Measurements from ENCODE around the gene HJV. TPM values are rescaled to one million over a fixed set of nuclear protein-coding genes. Genes with fewer than 3 reads are reported as not detected.

The HJV gene
- total RNA-seq, 1 experiment from 2014 or later, result not detected

DNA sequence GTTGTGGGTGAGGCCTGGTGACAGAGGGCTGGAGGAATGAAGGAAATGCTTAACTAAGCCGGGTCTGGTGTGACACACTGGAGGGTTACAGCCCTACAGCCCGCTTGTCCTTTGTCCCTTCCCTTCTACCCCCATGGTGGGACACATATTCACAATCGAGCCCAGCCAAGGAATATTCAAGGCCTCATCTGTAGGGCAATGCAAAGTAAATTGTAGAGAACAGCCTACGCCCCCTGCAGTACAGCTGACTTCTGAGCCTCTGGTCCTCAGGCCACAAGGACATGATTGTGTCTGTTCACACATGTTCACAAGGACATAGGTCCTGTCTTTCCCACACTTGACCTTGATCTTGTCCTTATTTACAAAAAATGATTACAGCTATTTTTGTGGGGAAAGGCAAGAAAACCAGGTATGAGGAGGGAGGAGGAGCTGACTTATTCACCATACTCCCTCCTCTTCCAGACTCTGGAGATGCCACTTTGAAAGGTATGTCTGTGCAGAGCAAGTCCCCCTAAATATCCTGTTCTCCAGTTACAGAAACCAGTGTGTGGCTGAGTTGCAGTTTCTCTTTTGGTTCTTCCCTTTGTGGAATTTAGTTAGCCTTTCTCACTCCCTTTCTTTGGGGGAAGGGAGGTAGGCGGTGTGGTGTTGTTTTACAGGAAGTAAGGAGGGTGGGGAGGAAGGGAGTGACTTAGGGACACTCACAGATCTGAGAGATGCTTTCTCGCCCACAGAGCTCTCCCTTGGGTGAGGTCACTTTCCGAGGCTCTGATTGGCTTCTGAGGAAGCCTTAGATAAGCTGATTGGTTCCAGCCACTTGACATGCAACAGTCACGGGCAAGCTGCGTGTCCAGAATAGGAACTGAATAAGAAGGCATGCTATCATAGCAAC is 42.4 kb downstream of the HJV start:
- no peak overlapping the region for H3K23ac ChIP-seq (ENCODE audit: insufficient read length, low read depth, low read length)
- H2BK20ac ChIP-seq (ENCODE audit: low read depth, low read length, poor library complexity, severe bottlenecking), result no peak overlapping the region
- peaks cover 7% of the 10 kb centered on the region for H3K4me1 ChIP-seq (ENCODE audit: insufficient read depth, low read length)
- Mint-ChIP-seq H3K36me3 (ENCODE audit: insufficient read depth in 1 of 3, low read depth in 3 of 3) (no peaks in the 10 kb centered on the region), H3K9me3 (no peaks in the 10 kb centered on the region), H3K4me1 (peaks cover 7 to 17% of the 10 kb centered on the region in 2 experiments), H3K4me3 (no peak overlapping the region), H3K27me3 (ENCODE audit: low read depth) (peaks cover 5% of the 10 kb centered on the region), H3K27ac (no peak overlapping the region)
- no peaks in the 10 kb centered on the region for H3K9me3 ChIP-seq (ENCODE audit: control insufficient read depth, low read depth, low read length)
- peak overlapping the region; percentile 42 for H3K4me2 ChIP-seq (ENCODE audit: insufficient read depth, insufficient read length, low read length)
- H4K5ac ChIP-seq (ENCODE audit: insufficient read length, low read depth, low read length), result peak overlapping the region; percentile 17
- no peak overlapping the region for H4K91ac ChIP-seq (ENCODE audit: insufficient read length, low read depth, low read length)
- peak overlapping the region; percentile 10 for H4K8ac ChIP-seq (replicated peaks; ENCODE audit: insufficient read length, low read depth, low read length)
- peak; percentile 95 for DNase-seq
- H2BK120ac ChIP-seq (ENCODE audit: low read depth, low read length, poor library complexity, severe bottlenecking), result no peak overlapping the region
- peak overlapping the region; percentile 32 for H3K18ac ChIP-seq (ENCODE audit: insufficient read length, low read depth, low read length)
- peak overlapping the region; percentile 1 for H2BK12ac ChIP-seq (ENCODE audit: insufficient read length, low read depth, low read length)
- peak overlapping the region; percentile 28 for H3K9ac ChIP-seq (ENCODE audit: extremely low read depth, insufficient read length, low read length)
- no peak overlapping the region for H2BK5ac ChIP-seq (ENCODE audit: insufficient read length, low read length)
- no peaks in the 10 kb centered on the region for H3K27me3 ChIP-seq (ENCODE audit: insufficient read depth, low read length)
- H3K14ac ChIP-seq (ENCODE audit: insufficient read depth, low read length), result peak overlapping the region; percentile 13; the same call in 1 of the 2 replicates
- no peaks in the 10 kb centered on the region for H3K23me2 ChIP-seq (ENCODE audit: insufficient read length, low read depth, low read length, poor library complexity, severe bottlenecking)
- H3K79me2 ChIP-seq (ENCODE audit: insufficient read depth, low read length), result no peaks in the 10 kb centered on the region
- H2AK5ac ChIP-seq (ENCODE audit: insufficient read length, low read length), result no peak overlapping the region
- H3K79me1 ChIP-seq (ENCODE audit: insufficient read depth, low read depth, low read length, poor library complexity, severe bottlenecking), result no peaks in the 10 kb centered on the region
- no peak overlapping the region for H3K56ac ChIP-seq (ENCODE audit: insufficient read length, low read depth, low read length)
- H3K27ac ChIP-seq (ENCODE audit: insufficient read length, low read depth, low read length), result peak overlapping the region; percentile 95
- H2BK15ac ChIP-seq (ENCODE audit: low read depth, low read length), result no peak overlapping the region
- H3K4ac ChIP-seq (ENCODE audit: low read depth, low read length), result no peak overlapping the region
- TF ChIP-seq, protein P1, sequence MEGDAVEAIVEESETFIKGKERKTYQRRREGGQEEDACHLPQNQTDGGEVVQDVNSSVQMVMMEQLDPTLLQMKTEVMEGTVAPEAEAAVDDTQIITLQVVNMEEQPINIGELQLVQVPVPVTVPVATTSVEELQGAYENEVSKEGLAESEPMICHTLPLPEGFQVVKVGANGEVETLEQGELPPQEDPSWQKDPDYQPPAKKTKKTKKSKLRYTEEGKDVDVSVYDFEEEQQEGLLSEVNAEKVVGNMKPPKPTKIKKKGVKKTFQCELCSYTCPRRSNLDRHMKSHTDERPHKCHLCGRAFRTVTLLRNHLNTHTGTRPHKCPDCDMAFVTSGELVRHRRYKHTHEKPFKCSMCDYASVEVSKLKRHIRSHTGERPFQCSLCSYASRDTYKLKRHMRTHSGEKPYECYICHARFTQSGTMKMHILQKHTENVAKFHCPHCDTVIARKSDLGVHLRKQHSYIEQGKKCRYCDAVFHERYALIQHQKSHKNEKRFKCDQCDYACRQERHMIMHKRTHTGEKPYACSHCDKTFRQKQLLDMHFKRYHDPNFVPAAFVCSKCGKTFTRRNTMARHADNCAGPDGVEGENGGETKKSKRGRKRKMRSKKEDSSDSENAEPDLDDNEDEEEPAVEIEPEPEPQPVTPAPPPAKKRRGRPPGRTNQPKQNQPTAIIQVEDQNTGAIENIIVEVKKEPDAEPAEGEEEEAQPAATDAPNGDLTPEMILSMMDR (conservative IDR thresholded peaks at IDR 0.05), result peak; percentile 60
- no peak overlapping the region for H2AFZ ChIP-seq (ENCODE audit: low read length)
- H4K20me1 ChIP-seq (ENCODE audit: control insufficient read depth, insufficient read depth, insufficient read length), result no peaks in the 10 kb centered on the region
- peak overlapping the region; percentile 23 for H3T11ph ChIP-seq (ENCODE audit: low read length)
- WGBS (ENCODE audit: extremely low coverage, insufficient read length, low lambda C conversion rate), result no CpG with 5 or more reads among the region's 9 CpGs

Measured in H9 (cell line).